Activated CD4-positive, alpha-beta memory T cell treated with anti-CD3 and anti-CD28 coated beads, Interleukin-2, amount 10 ng/mL, durations not matched to agents 7 days and 5 days (primary cell): ENCODE results near the gene FBXW7. TPM values are rescaled to one million over a fixed set of nuclear protein-coding genes. Genes with fewer than 3 reads are reported as not detected.

Experiments
- CTCF ChIA-PET: fragments of 350-600 bp; sonication (Branson Sonifier 250); formaldehyde crosslinking; loops from one replicate; lab custom pipeline; 2021; ENCODE audit warnings: antibody characterized with exemption, inconsistent platforms; lab: Charles Lee
- POLR2A ChIA-PET: fragments of 350-600 bp; sonication (Branson Sonifier 250); formaldehyde crosslinking; loops from one replicate; lab custom pipeline; 2021; ENCODE audit warnings: antibody characterized with exemption; lab: Charles Lee
- DNase-seq: peaks from one replicate; pipeline ENCODE4 v3.0.0-alpha.2; 2020
- H3K27ac Mint-ChIP-seq: one replicate; pipeline ENCODE4 v1.8.0; 2021; ENCODE audit warnings: mild to moderate bottlenecking, mixed read lengths
- H3K27me3 Mint-ChIP-seq: one replicate; pipeline ENCODE4 v1.8.0; 2021; ENCODE audit warnings: mixed read lengths
- H3K36me3 Mint-ChIP-seq: one replicate; pipeline ENCODE4 v1.8.0; 2021; ENCODE audit warnings: low read depth, mixed read lengths
- H3K4me1 Mint-ChIP-seq: one replicate; pipeline ENCODE4 v1.8.0; 2021; ENCODE audit warnings: mixed read lengths
- H3K4me3 Mint-ChIP-seq: one replicate; pipeline ENCODE4 v1.8.0; 2021; ENCODE audit warnings: mild to moderate bottlenecking, mixed read lengths
- H3K9me3 Mint-ChIP-seq: one replicate; pipeline ENCODE4 v1.8.0; 2021; ENCODE audit warnings: mixed read lengths
- total RNA-seq, 2 experiments: library from RNA; stranded (reverse); gene quantifications; one replicate each; pipeline ENCODE4 v1.2.3, GENCODE V29; 2021

The FBXW7 gene
- total RNA-seq, 2 experiments from 2014 or later, result 59.8 to 66.8 TPM

DNA sequence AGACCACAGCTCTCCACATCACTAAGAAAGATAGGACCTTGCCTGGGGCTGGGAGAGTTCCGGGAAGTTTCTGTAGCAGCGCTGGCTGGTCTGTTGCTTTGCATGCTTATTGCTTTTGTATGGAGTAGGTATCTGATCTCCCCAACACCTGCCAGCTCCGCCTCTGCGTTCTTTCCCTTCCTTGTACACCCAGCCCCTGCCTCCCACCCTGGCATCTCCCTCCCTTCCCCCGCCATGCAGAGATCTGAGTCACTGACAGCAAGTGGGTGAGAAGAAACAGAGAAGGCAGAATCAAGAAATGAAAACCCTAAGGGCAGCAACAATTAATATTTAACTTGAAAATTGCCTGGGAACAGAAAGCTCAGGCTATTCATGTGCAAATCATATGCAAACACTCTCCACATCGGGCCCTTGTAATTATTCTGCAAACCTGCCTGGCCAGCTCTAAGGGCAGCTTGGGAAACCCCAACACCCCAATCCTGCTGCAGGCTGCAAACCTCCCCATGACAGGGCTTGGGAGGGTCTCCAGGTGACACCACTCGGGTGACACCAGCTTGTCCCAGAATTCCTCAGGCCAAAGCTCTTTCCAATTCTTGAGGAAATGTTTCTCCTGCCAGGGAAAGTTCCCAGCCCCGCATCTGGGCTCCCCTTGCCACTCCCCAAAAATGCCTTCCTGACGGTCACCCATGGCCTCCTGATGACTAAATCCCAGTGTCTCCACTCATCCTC, 257.2 kb downstream of the FBXW7 start:
- peaks cover 19% of the 10 kb centered on the region for H3K4me1 Mint-ChIP-seq
- no peaks in the 10 kb centered on the region for H3K27me3 Mint-ChIP-seq
- no peak for DNase-seq
- CTCF ChIA-PET, result no interaction called here
- POLR2A ChIA-PET, result no interaction called here
- no peak overlapping the region for H3K27ac Mint-ChIP-seq
- H3K36me3 Mint-ChIP-seq, result no peaks in the 10 kb centered on the region
- no peaks in the 10 kb centered on the region for H3K9me3 Mint-ChIP-seq
- no peak overlapping the region for H3K4me3 Mint-ChIP-seq

- DNase-seq, result no peak
- H3K36me3 Mint-ChIP-seq, result no peaks in the 10 kb centered on the region
- peaks cover 17% of the 10 kb centered on the region for H3K4me1 Mint-ChIP-seq
- POLR2A ChIA-PET, result no interaction called here
- CTCF ChIA-PET, result no interaction called here
- H3K9me3 Mint-ChIP-seq, result no peaks in the 10 kb centered on the region
- no peak overlapping the region for H3K4me3 Mint-ChIP-seq
- H3K27me3 Mint-ChIP-seq, result no peaks in the 10 kb centered on the region
- H3K27ac Mint-ChIP-seq, result no peak overlapping the region
Measured at GRCh38 chr4:152278172-152278504, 257.8 kb downstream of the FBXW7 start.

- no peak overlapping the region for H3K4me3 Mint-ChIP-seq
- ChIA-PET POLR2A (no interaction called here), CTCF (no interaction called here)
- no peaks in the 10 kb centered on the region for H3K9me3 Mint-ChIP-seq
- no peaks in the 10 kb centered on the region for H3K27me3 Mint-ChIP-seq
- no peaks in the 10 kb centered on the region for H3K36me3 Mint-ChIP-seq
- H3K27ac Mint-ChIP-seq, result no peak overlapping the region
- DNase-seq, result no peak
- H3K4me1 Mint-ChIP-seq, result peaks cover 16% of the 10 kb centered on the region
Measured at GRCh38 chr4:152277333-152277732, 258.6 kb downstream of the FBXW7 start.

- H3K4me1 Mint-ChIP-seq, result no peaks in the 10 kb centered on the region
- no peaks in the 10 kb centered on the region for H3K9me3 Mint-ChIP-seq
- no peaks in the 10 kb centered on the region for H3K36me3 Mint-ChIP-seq
- ChIA-PET POLR2A (no interaction called here), CTCF (no interaction called here)
- no peaks in the 10 kb centered on the region for H3K27me3 Mint-ChIP-seq
- H3K27ac Mint-ChIP-seq, result no peak overlapping the region
- H3K4me3 Mint-ChIP-seq, result no peak overlapping the region
- DNase-seq, result no peak
Measured at GRCh38 chr4:152273343-152273742, 262.5 kb downstream of the FBXW7 start.

Other genes with a start within 250 kb of the FBXW7 start
- 10 to 100 TPM; 47.1 to 50.0 TPM for gene TMEM154, start 143.9 kb upstream of the FBXW7 start, total RNA-seq
- under 1 TPM; 0.13 to 0.35 TPM for gene TIGD4, start 243.6 kb upstream of the FBXW7 start, total RNA-seq
- gene ARFIP1, start 243.9 kb upstream of the FBXW7 start, total RNA-seq, result 10 to 100 TPM; 15.5 to 16.3 TPM